GM23248 (cell line): ENCODE results near the gene CHST8.

ENCODE experiments used
- EZH2 ChIP-seq: fragments of 200-600 bp; sonication (generic); IDR thresholded peaks from 2 replicates; pipeline ENCODE4 v1.6.1; 2018; ENCODE audit warnings: antibody characterized with exemption, mild to moderate bottlenecking; ENCODE audit not compliant: insufficient read depth, poor library complexity, severe bottlenecking
- EZH2phosphoT487 ChIP-seq: fragments of 200-600 bp; sonication (generic); IDR thresholded peaks from 2 replicates; pipeline ENCODE4 v1.6.1; 2018; ENCODE audit warnings: antibody characterized with exemption, moderate library complexity, mild to moderate bottlenecking, low read depth; ENCODE audit not compliant: insufficient read depth

DNA sequence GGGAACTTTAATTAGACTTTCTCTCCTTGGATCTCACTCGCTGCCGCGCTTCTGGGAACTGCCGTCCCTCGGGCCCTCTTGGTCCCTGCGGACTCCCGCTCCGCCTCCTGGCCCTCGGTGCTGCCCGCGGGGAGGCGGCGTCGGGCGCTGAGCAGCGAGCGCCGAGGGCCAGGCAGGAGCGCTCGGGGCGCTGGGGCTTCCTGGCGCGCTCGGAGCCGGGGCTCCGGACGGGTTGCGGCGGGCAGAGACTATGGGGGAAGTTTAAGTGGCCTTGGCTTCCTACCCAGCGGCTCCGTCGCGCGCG lies 704 bp downstream of the CHST8 start:
- no peak for TF ChIP-seq EZH2
- TF ChIP-seq EZH2phosphoT487 = no peak
